Measurements from ENCODE around the gene INTS14.
"Not testable (repeated sequence)": the region's sequence is repeated elsewhere in the genome, so short reads cannot be mapped to it uniquely, and the experiment has no call there.

Gene INTS14

DNA sequence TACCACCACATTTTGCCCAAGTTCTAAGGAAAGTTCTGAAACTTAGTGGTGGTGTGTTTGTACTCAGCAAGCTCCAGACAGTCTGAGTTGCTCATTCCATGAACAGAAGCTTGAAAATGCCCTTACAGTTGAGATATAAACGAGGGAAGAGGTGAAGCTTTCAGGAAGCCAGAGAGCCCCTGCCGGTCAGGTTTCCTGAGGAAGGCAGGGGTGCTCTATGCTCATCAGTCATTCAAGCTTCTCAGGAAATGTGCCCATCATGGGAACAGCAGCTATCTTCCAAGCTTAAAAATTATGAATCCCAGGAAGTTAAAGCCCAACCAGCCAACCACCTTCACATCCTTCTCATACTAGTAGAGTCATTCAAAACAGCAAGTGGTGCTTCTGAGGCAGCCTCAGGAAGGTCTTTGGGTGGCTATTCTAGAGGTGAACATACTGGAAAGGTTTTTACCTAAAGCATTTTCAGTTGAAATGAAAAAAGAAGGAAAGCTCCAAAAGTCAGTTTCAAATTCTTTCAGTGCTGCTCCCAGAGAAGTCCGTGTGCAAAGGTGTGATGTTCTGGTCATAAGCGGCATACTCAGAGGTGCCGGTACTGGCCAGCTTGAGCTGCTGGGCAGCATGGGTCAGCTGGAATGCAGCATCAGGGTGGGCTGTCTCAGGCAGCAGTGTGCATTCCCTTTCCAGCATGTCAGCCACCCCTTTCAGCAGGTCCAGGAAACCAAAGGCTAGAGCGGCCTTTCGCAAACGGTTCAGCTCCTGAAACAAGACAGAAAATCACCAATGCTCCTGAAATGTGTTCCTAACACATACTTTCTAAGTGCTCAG, 31.8 kb downstream of the INTS14 start:
- no peak for DNase-seq

- DNase-seq: peak; percentile 34
These were observed 33.6 kb downstream of the INTS14 start for GRCh38 chr15:65577129-65577996.

DNA sequence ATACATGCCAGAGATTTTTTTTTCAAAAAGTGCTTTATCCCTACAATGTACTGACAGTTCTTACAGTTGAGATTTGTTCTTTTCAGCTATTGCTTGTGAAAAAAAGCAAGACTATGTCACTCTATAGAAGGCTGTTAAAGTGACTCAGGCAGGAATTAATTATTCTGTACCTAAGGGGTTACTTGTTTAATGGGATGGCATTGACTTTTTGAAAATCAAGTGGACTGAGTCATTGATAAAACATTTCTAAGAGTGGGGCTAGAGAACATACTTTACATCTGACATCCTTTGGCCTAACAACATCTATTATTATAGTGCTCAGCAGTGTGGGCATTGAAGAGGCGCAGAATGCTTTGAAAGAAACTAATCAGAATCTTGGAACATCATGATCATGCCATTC, 34.3 kb downstream of the INTS14 start:
- peak; percentile 86 for DNase-seq

DNA sequence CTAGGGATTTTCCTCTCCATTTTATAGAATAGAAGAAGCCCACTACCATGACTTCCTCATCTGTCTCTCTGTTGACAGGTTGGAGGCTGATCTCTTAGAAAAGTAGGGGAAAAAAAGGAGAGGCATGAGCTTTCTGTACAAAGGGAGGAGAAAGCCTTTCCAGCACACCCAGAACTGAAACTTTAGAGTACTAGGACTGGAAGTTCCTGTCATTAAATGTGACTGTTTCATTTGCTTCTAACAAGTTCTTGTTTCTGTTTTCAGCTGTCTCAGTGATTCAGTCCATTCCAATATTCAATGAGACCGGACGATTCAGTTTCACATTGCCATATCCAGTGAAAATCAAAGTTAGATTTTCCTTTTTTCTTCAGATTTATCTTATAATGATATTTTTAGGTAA, 39.0 kb downstream of the INTS14 start:
- DNase-seq: no peak

DNA sequence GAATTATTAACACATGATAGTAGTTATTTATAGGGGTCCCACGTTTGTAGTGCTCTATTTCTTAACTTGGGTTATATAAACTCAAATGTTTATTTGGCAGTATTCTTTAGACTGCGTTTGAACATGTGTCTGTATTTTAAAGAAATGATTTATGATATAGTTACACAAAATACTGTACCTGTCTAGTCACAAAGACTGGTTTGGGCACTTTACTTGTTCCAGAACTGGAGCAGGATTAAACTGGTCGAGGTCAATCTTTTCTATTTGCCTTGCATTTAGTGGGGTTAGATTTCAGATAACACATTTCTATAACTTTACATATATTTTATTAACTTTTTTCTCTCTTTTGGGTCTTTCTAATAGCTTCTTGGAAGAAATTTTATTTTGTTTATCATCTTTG, 41.2 kb downstream of the INTS14 start:
- DNase-seq: no peak

DNA sequence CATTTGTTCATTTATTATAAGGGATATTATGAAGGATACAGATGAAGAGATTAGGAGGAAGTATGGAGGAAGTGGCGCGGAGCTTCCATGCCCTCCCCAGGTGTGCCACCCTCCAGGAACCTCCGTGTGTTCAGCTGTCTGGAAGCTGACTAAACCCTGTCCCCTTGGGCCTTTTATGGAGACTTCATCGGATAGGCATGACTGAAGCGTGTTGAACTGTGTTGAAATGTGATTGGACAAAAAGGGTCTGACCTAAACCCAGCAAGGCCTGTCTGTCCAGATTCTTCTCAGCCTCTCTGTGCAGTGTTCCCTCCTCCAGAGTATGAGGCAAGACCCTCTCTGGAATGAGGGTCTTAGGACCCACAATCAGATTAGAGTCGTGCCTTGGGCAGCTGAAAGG, 49.0 kb downstream of the INTS14 start:
- no peak for DNase-seq

- DNase-seq: no peak
These were observed 51.0 kb downstream of the INTS14 start for GRCh38 chr15:65559941-65560340.

- DNase-seq: no peak
These were observed 51.8 kb downstream of the INTS14 start for GRCh38 chr15:65558997-65559760.

- no peak for DNase-seq
These were observed 52.6 kb downstream of the INTS14 start for GRCh38 chr15:65558336-65558735.

GRCh38 chr15:65556622-65557021, 54.3 kb downstream of the INTS14 start:
- DNase-seq: no peak

DNA sequence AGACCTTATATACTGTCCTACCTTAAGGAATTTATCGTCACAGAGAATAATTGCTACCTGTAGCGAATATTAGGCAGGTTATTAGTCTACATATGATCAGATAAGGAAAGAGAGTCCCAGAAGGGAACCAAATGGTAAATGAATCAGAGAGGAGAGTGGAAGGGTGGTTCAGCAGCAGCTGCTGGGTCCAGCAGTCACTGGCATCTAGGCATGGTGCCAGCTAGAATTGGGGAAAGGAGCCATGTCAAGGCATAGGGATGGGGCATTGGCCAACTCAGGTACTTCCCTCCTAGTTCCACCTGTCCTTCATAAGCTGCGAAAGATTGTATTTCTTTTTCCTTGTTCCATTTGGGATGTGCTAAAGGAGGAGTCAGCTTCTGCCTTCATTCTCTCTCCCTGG, 57.2 kb downstream of the INTS14 start:
- no peak for DNase-seq

GRCh38 chr15:65552851-65553250, 58.1 kb downstream of the INTS14 start:
- DNase-seq: not testable (repeated sequence)

GRCh38 chr15:65551183-65551582, 59.7 kb downstream of the INTS14 start:
- DNase-seq: no peak

- peak; percentile 23 for DNase-seq
These were observed 60.2 kb downstream of the INTS14 start for GRCh38 chr15:65550681-65551098.

GRCh38 chr15:65549288-65549687, 61.6 kb downstream of the INTS14 start:
- DNase-seq: not testable (repeated sequence)

- DNase-seq: no peak
These were observed 63.1 kb downstream of the INTS14 start for GRCh38 chr15:65547841-65548240.

GRCh38 chr15:65541231-65541820, 69.6 kb downstream of the INTS14 start:
- no peak for DNase-seq

DNA sequence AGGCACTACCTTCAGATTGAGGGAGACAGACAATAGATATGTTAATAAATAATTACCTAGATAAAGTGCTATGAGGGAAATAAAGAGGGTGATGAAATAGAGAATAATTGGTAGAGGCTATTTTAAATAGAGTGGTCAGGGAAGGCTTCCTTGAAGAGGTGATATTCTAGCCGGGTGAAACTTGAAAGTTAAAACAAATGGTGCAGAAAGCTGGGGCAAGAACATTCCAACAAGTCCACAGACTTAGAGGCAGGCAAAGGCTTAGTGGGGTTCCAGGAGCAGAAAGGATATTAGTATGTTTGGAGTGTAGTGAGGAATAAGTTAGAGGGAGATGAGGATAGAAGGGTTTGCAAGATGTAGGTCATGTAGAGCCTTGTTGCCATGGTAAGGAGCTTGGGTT, 70.6 kb downstream of the INTS14 start:
- DNase-seq: no peak

GRCh38 chr15:65535192-65535591, 75.7 kb downstream of the INTS14 start:
- DNase-seq: no peak

- no peak for DNase-seq
These were observed 77.7 kb downstream of the INTS14 start for GRCh38 chr15:65533057-65533756.

DNA sequence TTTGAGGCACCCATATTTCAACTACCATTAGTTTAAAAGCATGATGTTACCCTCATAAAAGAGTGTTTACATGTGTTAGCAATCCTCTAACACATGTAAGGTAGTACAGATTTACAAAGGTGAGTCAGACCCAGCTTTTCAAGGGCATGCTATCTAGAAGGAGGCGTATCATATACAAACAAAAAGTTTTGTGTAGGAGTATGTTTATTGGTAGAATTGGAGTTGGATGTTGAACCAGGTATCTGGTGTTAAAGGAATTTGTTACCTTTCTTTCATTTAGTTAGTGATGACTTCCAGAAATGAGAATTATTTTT, 78.2 kb downstream of the INTS14 start:
- peak; percentile 11 for DNase-seq
